HUDEP-2 (cell line): Measurements from ENCODE around the gene UBE4A.

ENCODE experiments used
- DNase-seq, 76 experiments: peaks; one replicate each; lab custom pipeline; 2025; ENCODE audit not compliant: unreplicated experiment in 76 of 76; lab: John Stamatoyannopoulos, UW

Gene UBE4A

DNA sequence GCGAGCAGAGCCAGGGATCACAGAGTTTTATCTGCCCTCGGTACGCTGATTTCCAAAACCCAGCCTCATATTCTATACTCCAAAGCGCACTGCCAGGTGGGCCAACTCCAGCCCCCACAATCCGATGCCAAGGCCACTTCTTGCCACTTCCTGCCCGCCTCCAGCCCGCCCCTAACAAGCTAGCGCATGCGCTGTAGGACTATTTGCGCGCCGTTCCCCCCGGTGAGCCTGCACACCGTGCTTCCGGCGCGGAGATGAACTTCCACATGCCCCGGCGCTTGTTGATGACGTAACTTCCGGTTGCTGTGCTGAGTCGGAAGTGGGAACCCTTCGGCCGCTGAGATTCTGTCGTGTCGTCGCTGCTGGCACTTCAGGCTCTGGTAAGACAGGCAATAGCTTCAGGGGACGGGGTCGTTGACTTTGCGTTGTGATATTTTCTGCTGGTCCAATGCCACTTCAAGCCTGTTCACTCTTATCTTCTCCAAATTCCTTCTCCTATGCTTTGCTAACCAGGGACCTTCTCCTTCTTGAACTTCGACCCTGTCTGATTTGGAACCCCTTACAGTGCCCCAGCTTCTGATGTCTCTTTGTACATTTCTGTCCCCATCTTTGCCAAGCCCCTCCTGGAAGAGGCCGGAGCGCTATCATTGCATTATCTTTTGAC is at the start of gene UBE4A:
TSS of gene UBE4A (plus strand) at position 306 of the 664 bp plus-strand sequence. CDS start 5,481 bp downstream, outside the sequence.
- DNase-seq, result peak; percentile 35 to 96 (median 91)

GRCh38 chr11:118310271-118310670 is 49.1 kb upstream of the UBE4A start:
- DNase-seq, result no peak

DNA sequence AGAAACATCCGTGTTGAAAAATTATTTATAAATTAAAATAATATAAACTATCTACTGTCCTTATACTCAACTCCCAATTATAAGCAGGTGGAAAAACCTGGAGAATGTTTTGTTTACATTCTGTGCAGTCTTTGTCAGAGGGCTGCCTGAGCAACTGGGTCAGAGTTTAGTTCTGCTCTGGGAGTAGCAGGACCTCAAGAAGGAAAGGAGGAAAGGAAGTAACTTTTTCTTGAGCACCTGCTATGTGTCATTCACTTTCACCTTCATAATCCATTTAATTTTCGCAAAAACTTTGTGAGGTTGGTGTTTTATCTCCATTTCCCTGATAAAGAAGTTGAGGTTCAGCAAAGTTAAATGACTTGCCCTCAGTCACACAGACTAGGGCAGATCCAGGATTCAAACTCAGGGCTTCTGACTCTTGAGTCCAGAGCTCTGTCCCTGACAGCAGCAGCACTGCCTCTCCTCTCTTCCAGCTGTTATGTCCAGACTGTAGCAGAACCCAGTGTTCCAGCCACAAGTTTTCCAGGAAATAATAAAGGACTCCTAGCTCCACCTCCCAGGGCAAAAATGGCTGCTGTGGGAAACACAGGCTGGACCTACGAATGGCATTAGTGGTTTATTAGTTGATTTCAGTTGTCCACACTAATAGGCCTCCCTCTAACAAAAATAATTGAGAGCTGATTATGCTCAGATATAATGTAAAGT is 48.5 kb upstream of the UBE4A start:
- no peak for DNase-seq

DNA sequence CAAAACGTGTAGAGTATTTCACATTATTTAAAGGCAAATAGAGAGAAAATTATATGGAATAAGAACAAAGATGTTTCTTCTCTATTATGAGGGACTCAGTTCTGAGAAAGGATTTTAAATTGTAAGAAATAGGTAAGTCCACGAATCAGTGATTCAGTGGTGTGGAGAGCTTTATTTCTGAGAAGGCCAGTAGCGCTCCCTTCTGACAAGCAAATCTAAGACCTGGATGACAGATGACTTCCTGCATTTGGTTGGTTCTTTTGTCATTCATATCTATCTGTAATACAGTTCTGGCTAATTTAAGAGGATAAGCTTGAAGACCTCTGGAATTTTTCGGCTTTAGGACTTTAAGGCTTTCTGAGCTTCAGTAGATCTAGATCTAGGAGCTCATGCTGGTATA is 47.9 kb upstream of the UBE4A start:
- DNase-seq, result no peak

- no peak for DNase-seq
Observed at GRCh38 chr11:118312328-118312727, 47.1 kb upstream of the UBE4A start.

- no peak for DNase-seq
Observed at GRCh38 chr11:118313242-118313641, 46.2 kb upstream of the UBE4A start.

DNA sequence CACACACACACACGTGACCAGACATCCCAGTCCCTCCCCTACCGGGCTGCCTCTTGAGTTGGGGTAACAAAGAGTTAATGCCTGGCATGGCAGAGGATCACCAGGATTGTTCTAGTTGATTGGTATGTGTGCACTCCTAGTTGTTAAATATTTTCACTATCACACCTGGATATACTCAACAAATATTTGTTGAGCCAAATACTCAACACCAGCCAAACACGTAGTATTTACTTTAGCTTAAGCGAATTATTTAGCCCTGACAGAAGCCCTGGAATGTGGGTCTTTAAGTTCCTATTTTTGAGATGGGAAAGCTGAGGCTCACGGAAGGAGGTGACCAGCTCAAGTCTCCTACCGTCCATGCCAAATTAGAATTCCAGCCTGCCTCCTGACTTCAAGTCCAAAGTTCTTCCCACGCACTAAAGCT is 44.4 kb upstream of the UBE4A start:
- DNase-seq, result no peak

- DNase-seq, result no peak
Observed at GRCh38 chr11:118318124-118318523, 41.3 kb upstream of the UBE4A start.

- no peak for DNase-seq
Observed at GRCh38 chr11:118318581-118319336, 40.6 kb upstream of the UBE4A start.

- DNase-seq, result no peak
Observed at GRCh38 chr11:118319337-118319707, 40.1 kb upstream of the UBE4A start.

DNA sequence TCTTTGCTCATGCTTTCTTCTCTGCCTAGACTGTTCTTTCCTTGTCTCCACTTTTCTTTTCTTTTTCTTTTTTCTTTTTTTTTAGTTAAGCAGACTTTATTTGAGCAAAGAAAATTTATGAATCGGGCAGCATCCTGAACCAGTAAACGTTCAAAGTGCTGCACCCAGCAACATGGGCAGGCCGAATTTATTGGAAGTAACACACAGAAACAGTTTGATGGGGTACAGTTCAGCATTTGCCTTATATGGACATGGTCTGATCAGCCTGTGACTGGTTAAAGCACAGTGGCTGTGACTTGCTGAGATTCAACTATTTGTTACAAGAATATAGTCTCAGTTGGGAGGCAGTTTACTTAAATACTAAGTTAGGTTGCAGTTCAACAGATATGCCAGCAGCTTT is 38.9 kb upstream of the UBE4A start:
- DNase-seq, result no peak

DNA sequence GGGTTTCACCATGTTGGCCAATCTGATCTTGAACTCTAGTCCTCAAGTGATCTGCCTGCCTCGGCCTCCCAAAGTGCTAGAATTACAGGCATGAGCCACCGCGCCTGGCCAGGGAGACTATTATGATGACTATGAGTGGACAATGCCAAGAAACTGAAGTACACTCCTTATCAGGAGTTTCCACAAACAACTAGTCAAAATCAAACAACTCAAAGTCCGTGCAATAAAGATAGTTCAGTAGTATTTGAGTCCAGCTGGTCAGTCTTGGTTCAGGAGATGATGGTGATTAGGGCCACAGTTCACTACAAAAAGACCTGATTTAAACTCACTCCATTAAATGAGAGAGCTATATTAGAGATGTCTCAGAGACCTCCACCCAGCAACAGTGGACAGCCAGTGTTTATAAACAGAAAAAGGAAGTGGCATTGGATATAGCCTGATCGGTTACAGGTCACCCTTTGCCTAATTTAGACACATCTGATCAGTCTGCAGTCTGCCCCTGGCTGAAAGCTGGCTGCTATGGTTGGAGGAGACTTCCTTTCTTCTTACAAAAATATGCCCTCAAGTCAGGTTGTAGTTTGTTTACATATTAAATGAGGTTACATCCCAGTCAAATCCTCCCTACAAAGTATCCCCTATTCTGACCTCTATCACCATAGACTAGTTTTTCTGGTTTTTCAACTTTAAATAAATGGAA is 37.9 kb upstream of the UBE4A start:
- no peak for DNase-seq

DNA sequence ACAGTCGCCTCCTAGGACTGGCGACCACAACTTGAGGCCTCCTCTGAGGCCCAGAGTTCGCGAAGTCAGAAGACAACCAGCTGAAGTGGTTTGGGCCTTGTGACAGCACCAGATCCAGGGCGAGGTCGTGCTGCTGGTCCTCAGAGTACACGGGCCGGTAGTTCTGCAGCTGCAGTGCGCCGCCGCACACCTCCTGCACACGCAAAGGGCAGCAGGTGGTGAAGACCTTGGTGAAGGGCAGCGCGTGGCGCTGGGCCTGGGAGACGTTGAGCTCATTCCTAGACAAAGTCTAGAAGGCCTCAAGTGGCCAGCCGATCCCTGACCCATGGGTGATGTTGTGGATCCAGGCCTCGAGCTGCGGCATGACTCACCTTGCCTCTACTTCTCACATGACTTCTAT is 36.7 kb upstream of the UBE4A start:
- DNase-seq, result no peak

GRCh38 chr11:118325283-118325682 is 34.1 kb upstream of the UBE4A start:
- DNase-seq, result no peak

DNA sequence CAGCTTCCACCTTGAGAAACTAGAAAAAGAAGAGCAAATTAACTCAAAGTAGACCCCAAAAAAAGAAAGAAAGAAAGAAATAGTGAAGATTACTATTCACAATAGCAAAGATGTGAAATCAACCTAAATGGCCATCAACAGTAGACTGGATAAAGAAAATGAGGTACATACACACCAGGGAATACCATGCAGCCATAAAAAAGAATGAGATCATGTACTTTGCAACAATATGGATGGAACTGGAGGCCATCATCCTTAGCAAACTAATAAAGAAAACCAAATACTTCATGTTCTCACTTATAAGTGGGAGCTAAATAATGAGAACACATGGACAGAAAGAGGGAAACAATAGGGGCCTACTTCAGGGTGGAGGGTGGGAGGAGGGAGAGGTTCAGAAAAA is 30.7 kb upstream of the UBE4A start:
- no peak for DNase-seq

- no peak for DNase-seq
Observed at GRCh38 chr11:118334745-118335144, 24.7 kb upstream of the UBE4A start.

- DNase-seq, result peak in 36 of 76 experiments; percentile 2 to 81 (median 28)
Observed at GRCh38 chr11:118338637-118339061, 20.8 kb upstream of the UBE4A start.

DNA sequence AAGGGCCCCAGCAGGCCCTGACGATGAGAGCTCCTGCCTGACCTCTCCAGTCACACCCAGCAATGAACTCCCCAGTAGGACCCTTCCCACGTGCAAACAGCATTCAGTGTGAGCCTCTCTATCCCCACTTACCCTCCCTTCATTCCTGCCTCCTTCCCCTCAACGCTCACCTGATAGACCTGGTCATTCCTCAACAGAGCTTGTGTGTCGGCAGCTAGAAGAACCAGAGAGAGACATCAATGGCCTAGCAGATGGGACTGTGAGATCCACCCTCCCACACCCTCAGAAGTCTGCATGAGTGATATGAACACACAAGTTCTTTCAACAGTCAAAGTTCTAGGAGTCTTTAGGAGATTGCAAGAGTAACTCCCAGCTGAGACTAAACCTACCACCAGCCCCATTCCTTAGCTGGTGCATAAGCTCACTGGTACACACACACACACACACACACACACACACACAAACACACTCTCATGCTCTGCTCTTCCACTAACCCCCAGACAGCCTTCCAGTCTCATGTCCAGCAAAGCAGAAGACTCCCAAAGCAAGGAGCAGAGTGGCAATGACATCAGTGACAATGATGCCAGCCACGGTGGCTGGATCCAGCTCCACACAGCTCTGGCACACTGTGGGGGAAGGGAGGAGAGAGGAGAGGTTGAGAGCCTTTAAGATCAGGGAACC is 20.0 kb upstream of the UBE4A start:
- DNase-seq, result peak in 1 of 76 experiments; percentile 5

- DNase-seq, result no peak
Observed at GRCh38 chr11:118340449-118340848, 19.0 kb upstream of the UBE4A start.

- DNase-seq, result no peak
Observed at GRCh38 chr11:118341261-118341660, 18.1 kb upstream of the UBE4A start.
